Thymus (tissue), 11 donors: Measurements from ENCODE around the gene AACS. TPM values are rescaled to one million over a fixed set of nuclear protein-coding genes. Genes with fewer than 3 reads are reported as not detected.

Experiments used
- DNase-seq, 9 donors: peaks; one replicate each; pipeline ENCODE4 v3.0.0-alpha.2; 2013; ENCODE audit warnings: low spot score in 9 of 9, low read depth in 6 of 9, missing footprints in 1 of 9
- H3K27ac ChIP-seq, 2 donors: one replicate each; pipeline ENCODE4 v1.5.1; 2013; ENCODE audit warnings: control low read depth in 1 of 2, low read depth in 1 of 2, low read length in 1 of 2, mild to moderate bottlenecking in 1 of 2, moderate library complexity in 1 of 2
- H3K27me3 ChIP-seq, 2 donors: one replicate each; pipeline ENCODE4 v1.5.1; 2013; ENCODE audit warnings: low read length in 1 of 2; ENCODE audit not compliant: control insufficient read depth in 2 of 2, insufficient read depth in 1 of 2
- H3K36me3 ChIP-seq, 2 donors: one replicate each; pipeline ENCODE4 v1.5.1; 2013; ENCODE audit warnings: low read length in 1 of 2, mild to moderate bottlenecking in 1 of 2, moderate library complexity in 1 of 2; ENCODE audit not compliant: control insufficient read depth in 2 of 2, insufficient read depth in 2 of 2
- H3K4me1 ChIP-seq, 2 donors: one replicate each; pipeline ENCODE4 v1.5.1; 2013; ENCODE audit warnings: low read length in 2 of 2; ENCODE audit not compliant: control insufficient read depth in 2 of 2, insufficient read depth in 2 of 2
- H3K4me3 ChIP-seq, 2 donors: one replicate each; pipeline ENCODE4 v1.5.1; 2013; ENCODE audit warnings: low read length in 2 of 2, control low read depth in 1 of 2, mild to moderate bottlenecking in 1 of 2
- H3K9me3 ChIP-seq, 2 donors: one replicate each; pipeline ENCODE4 v1.5.1; 2013; ENCODE audit warnings: low read length in 1 of 2, mild to moderate bottlenecking in 1 of 2; ENCODE audit not compliant: control insufficient read depth in 2 of 2, insufficient read depth in 1 of 2
- WGBS: extraction: QIAGEN DNeasy Blood & Tissue Kit; methylation state at CpG from one replicate; pipeline ENCODE4 v1.1.7; 2013; 5-methylcytosine and 5-hydroxymethylcytosine counted together
- polyA plus RNA-seq: library from polyadenylated mRNA; stranded (reverse); fragments of 200-250 nt; gene quantifications from one replicate; pipeline ENCODE4 v1.2.3, GENCODE V29; 2013
- total RNA-seq: library from RNA; stranded (reverse); fragments of 120-200 nt; gene quantifications from one replicate; pipeline ENCODE4 v1.2.4, GENCODE V29; 2013
- donor health status: healthy.

Gene AACS
- total and polyA plus RNA-seq, 2 donors, result 10.2 to 17.0 TPM

DNA sequence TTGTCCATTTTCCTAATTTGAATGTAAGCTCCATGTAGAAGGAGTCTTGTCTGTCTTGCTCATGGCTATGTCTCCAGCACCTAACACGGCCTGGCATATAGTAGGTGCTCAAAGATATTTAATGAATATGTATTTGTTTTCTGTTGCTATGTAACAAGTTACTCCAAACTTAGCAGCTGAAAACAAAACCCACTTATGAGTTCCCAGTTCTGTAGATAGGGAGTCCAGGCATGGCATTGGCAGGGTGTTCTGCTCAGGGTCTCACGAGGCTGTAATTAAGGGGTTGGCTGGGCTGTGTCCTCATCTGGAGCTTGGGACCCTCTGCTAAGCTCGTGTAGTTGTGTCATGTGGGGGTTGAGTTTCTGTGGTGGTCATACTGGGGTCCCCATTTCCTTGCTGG, 106.0 kb downstream of the AACS start:
- Histone ChIP-seq H3K9me3 (no peaks in the 10 kb centered on the region), H3K4me1 (no peaks in the 10 kb centered on the region), H3K36me3 (no peaks in the 10 kb centered on the region), H3K27ac (no peak overlapping the region), H3K4me3 (no peak overlapping the region), H3K27me3 (peaks cover 0 to 2% of the 10 kb centered on the region in 2 donors)
- 76% methylated on average over 3 of the region's 3 CpGs for WGBS
- no peak for DNase-seq

DNA sequence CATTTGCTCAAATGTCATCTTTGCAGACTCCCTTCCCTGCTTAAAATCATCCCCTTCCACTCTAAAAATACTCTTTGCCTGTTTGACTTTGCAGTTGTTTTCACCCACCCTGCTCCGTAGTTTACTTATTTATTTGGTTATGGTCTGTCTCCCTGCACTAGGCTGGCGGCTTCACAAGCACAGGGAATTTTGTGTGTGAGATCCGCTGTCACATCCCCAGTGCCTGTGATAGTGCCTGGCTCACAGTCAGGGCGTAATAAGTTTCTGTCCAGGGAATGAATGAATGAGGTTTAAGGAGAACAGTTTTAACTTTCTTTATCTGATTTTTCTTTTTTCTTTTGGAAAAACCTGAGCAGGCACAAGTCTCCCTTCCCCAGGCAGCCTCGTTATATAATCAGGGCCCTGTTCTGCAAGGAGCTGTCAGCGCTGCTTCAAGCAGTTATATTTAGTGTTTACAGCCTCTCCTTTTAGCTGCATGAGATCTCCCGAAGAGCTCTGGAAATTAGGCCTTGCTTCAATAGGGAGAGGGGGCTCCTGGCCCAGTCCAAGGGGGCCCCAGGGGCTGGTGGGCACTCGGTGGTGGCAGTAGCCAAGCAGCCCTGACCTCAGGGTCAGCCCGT, 107.1 kb downstream of the AACS start:
- no peaks in the 10 kb centered on the region for H3K4me1 ChIP-seq
- no peaks in the 10 kb centered on the region for H3K9me3 ChIP-seq
- 88% methylated on average over 9 of the region's 9 CpGs for whole genome bisulfite sequencing
- no peak overlapping the region for H3K4me3 ChIP-seq
- no peak for DNase-seq
- no peaks in the 10 kb centered on the region for H3K36me3 ChIP-seq
- H3K27ac ChIP-seq, result no peak overlapping the region
- H3K27me3 ChIP-seq, result peaks cover 0 to 4% of the 10 kb centered on the region in 2 donors

DNA sequence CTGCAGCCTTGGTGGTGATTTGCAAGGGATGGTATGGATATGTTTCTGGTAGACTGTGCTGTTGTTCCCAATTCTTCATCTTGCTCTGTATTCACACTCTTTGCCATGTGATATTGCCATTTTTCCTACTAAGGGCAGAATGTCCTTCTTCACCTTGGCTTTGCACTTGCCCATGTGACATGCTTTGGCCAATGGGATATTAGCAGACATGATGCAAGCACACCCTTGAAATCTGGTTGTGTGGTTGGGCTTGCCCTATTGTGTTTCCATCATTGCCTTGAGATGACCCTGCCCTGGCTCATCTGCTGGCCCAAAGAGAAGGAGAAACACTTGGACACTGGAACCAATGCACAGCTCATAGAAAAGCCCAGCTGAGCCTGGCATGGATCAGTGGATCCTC, 110.3 kb downstream of the AACS start:
- DNase-seq, result no peak
- H3K4me3 ChIP-seq, result no peak overlapping the region
- no peaks in the 10 kb centered on the region for H3K36me3 ChIP-seq
- H3K4me1 ChIP-seq, result no peaks in the 10 kb centered on the region
- H3K27me3 ChIP-seq, result peaks cover 0 to 4% of the 10 kb centered on the region in 2 donors
- H3K9me3 ChIP-seq, result no peaks in the 10 kb centered on the region
- no peak overlapping the region for H3K27ac ChIP-seq

DNA sequence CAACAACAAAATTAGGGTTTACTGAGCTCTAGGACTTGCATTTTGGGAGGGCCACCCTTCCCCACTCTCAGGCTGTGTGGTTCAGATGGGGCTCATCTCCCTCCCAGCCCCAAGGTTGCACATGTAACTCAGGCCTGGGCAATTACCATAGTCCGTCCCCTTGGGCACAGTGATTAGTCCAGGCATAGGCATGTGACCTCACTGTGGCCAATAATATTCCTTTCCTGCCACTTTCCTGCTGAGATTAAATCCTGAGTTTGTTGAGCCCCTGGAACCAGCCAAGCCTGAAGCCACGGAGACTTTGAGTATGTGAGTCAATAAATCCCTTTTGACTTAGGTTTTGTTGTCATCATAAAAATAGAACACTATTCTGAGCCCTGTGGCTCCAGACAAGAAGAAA, 113.0 kb downstream of the AACS start:
- no peak overlapping the region for H3K27ac ChIP-seq
- no peaks in the 10 kb centered on the region for H3K36me3 ChIP-seq
- H3K9me3 ChIP-seq, result peaks cover 0 to 2% of the 10 kb centered on the region in 2 donors
- no peak for DNase-seq
- H3K27me3 ChIP-seq, result peaks cover under 1 to 11% of the 10 kb centered on the region in 2 donors
- H3K4me1 ChIP-seq, result peaks cover 0 to under 1% of the 10 kb centered on the region in 2 donors
- 90% methylated on average over 2 of the region's 2 CpGs for WGBS
- H3K4me3 ChIP-seq, result no peak overlapping the region

DNA sequence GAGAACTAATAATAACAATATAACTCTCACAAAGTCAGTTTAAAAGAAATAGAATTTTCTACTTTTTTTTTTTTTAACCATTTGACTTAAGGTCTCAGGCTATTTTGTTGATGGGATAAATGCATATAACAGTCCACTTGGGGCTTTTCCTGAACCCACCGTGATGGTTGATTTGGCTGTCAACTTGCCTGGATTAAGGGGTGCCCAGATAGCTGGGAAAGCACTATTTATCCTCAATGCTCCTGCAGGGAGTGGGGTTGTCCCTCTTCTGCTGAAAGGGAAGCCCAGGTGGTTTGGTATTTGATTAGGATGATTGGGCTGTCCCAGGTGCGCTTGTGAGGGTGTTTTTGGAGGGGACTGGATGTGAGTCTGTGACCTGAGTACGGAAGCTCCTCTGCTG, 114.9 kb downstream of the AACS start:
- H3K4me1 ChIP-seq, result peaks cover 0 to 5% of the 10 kb centered on the region in 2 donors
- no peak overlapping the region for H3K27ac ChIP-seq
- peaks cover 18 to 28% of the 10 kb centered on the region in 2 donors for H3K27me3 ChIP-seq
- no peak overlapping the region for H3K4me3 ChIP-seq
- 92% methylated on average over 3 of the region's 3 CpGs for WGBS
- peaks cover 0 to 4% of the 10 kb centered on the region in 2 donors for H3K9me3 ChIP-seq
- no peaks in the 10 kb centered on the region for H3K36me3 ChIP-seq
- DNase-seq, result no peak

DNA sequence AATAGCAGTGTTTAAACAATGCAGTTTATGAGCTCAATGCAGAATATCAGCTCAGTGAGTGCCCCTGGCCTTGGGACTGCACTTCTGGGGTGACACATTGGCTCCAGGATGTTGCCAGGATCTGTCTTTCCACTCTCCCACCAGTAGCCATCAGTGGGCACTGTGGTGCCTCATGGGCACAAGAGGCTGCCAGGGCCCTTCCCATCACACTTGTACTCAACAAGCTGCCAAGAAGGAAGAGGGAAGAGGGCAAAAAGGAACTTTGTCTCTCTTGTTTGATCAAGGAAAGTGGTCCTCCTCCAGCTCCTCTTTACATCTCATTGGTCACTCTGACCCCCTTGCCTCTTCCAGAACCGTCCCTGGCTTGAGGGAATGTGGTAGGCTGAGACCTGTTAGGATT, 115.9 kb downstream of the AACS start:
- H3K9me3 ChIP-seq, result peaks cover 0 to 4% of the 10 kb centered on the region in 2 donors
- WGBS, result 82% methylated on average over 1 of the region's 1 CpG
- DNase-seq, result no peak
- peaks cover 27 to 37% of the 10 kb centered on the region in 2 donors for H3K27me3 ChIP-seq
- no peak overlapping the region for H3K4me3 ChIP-seq
- H3K36me3 ChIP-seq, result no peaks in the 10 kb centered on the region
- H3K4me1 ChIP-seq, result peaks cover 0 to 5% of the 10 kb centered on the region in 2 donors
- no peak overlapping the region for H3K27ac ChIP-seq

DNA sequence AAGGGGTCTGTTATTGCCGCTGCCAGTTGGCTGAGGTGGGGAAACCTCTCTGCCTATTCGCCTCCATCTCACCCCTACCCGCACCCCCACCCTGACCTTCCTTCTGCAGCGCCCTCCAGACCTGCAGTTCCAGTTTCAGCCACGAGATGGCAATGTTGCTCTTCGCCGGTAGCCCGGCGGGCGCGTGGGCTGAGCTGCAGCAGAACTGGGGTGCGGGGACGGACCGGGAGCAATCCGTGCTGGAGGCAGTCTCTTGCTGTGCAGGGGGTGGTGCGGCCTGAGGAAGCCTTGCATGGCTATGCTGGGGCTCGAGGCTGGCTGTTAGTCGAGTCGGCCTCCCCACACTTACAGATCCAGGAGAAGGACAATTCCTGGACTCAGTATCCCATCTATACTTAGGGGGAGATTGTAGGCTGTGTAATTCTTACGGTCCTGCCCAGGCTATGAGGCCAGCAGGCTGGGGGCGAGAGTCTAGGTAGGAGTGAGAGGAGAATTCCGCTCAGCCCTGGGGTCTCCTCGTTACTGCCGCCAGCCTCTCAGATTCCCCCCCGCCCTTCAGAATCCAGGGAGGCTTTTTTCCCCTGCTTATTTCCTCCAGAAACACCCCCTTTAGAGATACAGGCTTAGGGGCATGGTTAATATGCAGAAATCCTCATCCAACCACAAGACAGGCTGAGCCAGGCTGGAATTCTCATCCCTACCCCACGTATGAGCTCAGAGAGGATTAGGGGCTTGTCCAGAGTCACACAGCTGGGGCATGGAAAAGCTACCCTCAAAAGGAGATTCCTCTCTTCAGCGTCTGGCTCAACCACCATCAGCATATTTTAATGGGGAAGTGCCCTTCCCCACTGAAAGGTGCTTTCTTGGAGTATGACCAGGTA, 118.2 kb downstream of the AACS start:
- Histone ChIP-seq H3K9me3 (peaks cover 0 to 4% of the 10 kb centered on the region in 2 donors), H3K4me1 (peaks cover 2 to 8% of the 10 kb centered on the region in 2 donors), H3K27me3 (peaks cover 47 to 53% of the 10 kb centered on the region in 2 donors), H3K36me3 (no peaks in the 10 kb centered on the region), H3K4me3 (no peak overlapping the region), H3K27ac (no peak overlapping the region)
- 5% methylated on average over 27 of the region's 27 CpGs for WGBS
- peak; percentile 31 to 88 (median 74) for DNase-seq

DNA sequence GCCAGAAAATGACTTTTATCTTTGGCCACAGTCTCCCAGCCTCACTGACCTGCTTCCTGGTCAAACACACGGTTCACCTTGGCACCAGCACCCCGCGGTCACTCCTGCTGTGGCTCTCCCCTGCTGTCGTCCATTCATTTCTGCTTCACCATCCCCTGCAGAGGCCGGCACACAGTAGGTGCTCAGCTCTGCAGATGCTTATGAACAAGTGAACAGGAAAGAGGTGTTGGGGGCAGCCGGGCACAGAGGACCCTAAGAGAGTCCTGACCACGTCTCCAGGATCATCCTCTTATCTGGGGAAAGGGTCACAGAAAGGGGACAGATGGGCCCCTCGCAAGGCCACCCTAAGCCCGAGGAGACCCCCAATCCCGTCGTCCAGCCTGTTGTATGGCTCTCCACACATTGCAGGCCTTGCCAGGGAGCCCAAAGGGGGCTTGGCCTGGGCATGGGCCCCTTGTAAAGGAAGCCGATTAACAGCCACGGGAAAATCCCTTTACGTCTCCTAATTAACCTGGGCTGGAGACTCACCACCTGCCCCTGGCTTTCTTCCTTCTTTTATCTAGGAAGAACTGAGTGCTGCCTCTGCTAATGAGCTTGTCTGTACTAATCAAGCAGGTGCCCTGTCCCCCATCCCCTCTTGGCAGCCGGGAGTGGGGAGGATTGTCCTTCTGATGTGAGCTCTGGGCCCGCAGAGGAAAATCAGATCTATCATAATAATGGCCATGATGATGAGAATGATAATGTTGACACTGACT, 119.2 kb downstream of the AACS start:
- DNase-seq, result no peak
- 33% methylated on average over 16 of the region's 16 CpGs for WGBS
- Histone ChIP-seq H3K9me3 (peaks cover 0 to 4% of the 10 kb centered on the region in 2 donors), H3K4me1 (peaks cover 2 to 8% of the 10 kb centered on the region in 2 donors), H3K27ac (no peak overlapping the region), H3K4me3 (no peak overlapping the region), H3K27me3 (peaks cover 53 to 63% of the 10 kb centered on the region in 2 donors), H3K36me3 (no peaks in the 10 kb centered on the region)
